GM18861 (cell line): Measurements from ENCODE around the gene JCAD.

Source experiments
- ATAC-seq: cut with Tn5 transposase; IDR thresholded peaks from one replicate; pipeline ENCODE4 v1.9.1; 2021; ENCODE audit not compliant: unreplicated experiment

The JCAD gene

DNA sequence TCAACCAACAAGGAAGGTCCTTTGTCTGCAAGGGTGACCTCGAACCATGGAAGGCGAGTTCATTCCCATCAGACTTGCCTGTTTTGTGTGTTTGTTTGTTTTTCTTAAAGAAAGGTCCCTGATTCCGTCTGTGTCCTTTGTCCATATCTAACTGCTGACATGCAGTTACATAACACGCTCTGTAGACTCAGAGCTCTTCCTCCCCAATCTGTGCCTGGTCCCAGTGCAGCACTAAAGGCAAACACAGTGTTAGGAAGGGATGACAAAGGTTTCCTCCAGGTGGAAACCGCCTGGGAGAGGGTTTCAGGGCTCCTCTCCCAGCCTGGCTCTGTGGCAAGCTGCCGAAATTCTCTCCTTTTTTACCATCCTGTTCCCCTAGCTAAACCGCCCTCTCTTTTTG is 13.4 kb downstream of the JCAD start:
- ATAC-seq = no peak

GRCh38 chr10:30043476-30044270 is 15.7 kb downstream of the JCAD start:
- no peak for ATAC-seq

- no peak for ATAC-seq
Measured at GRCh38 chr10:30042820-30043219, 16.6 kb downstream of the JCAD start.

DNA sequence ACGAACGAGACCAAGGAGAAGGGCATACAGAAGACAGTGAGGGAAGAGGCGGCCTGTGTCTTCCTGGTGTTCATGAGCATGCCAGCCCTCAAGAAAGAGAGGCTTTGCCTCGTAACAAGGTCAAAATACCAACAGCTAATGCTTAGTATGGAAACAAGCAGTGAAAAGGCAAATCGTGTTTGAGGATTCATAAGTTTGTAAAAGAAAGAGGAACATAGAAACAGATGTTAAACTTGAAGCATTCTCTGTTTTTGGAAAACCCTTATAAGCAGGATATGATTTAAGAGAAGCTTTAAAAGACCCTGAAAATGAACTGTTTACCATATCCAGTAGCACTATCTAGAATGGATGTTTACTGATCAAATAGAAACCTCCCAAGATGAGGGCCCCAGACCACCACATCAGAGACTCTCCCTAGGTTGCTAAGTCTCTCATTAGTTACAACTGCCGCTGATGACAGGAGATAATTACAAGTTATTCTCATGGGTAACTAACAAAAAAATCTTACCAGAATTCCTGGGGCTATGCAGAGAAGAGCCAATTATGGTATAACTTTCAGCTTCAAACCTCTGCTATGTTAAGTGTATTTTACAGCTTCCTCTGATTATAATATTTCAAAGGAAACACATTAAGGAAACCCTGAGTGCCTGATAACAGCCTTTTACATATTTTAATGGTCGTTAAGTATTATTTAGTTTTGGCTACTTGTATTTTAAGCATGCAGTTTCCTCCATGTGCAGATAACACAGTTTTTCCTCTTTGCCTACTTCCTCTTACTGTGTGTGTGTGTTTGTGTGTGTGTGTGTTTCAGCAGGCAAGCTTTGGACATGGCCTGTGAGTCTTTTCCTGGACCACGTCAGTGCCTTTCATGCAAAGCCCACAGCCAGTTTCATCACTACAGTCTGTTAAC is 17.9 kb downstream of the JCAD start:
- no peak for ATAC-seq

- ATAC-seq = no peak
Measured at GRCh38 chr10:30040597-30040996, 18.8 kb downstream of the JCAD start.

GRCh38 chr10:30039988-30040387 is 19.4 kb downstream of the JCAD start:
- no peak for ATAC-seq

DNA sequence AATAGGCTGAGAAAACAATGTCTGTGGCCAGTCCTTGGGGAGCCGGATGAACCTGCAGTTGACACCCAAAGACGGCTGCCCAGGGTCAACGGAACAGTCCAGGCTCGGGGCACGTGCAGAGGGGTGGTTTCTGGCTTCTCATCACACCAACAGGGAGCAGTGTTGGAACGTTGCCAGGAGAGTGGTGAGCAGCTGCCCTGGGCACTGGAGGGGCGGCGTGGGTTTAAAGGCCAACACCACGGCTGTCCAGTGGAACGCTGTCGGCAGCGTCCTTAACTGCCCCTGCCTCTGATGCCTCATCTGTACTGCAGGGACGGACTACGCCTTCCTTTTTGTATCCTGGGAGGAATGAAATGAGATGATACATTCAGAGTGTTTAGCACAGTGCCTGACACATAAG is 19.8 kb downstream of the JCAD start:
- no peak for ATAC-seq

DNA sequence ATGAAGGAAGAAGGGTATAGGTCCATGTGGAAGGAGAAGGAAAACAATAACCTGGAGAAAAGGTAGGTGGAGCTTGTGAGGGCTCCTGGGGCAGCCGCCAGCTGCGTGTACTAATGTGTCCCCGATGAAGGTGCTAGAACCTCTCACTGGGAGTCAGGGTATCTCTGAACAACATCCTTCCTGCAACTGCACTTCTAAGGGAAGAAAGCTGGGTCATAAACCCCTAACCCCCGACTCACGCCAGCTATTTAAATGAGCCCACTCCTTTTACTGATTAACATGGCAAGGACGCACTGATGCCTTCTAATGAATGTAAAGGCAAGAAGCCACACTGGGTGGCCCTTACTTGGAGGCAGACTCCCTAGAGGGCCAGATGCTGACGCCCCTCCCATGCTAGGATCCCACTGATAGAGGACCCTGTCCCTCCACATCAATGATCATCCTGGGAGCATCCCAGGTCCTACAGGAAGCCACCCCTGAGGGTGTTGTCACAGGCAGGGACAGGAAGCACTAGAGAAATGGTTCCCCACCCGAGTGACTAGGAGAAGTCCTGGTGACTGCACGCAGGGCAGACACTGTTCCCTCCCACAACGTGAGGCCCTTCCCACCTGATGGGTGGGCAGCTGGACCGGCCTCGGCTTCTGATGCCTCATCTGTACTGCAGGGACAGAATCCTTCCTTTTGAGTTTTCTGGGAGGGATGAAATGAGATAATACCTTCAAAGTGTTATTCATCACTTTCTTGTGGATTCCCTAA is 20.4 kb downstream of the JCAD start:
- ATAC-seq = no peak

DNA sequence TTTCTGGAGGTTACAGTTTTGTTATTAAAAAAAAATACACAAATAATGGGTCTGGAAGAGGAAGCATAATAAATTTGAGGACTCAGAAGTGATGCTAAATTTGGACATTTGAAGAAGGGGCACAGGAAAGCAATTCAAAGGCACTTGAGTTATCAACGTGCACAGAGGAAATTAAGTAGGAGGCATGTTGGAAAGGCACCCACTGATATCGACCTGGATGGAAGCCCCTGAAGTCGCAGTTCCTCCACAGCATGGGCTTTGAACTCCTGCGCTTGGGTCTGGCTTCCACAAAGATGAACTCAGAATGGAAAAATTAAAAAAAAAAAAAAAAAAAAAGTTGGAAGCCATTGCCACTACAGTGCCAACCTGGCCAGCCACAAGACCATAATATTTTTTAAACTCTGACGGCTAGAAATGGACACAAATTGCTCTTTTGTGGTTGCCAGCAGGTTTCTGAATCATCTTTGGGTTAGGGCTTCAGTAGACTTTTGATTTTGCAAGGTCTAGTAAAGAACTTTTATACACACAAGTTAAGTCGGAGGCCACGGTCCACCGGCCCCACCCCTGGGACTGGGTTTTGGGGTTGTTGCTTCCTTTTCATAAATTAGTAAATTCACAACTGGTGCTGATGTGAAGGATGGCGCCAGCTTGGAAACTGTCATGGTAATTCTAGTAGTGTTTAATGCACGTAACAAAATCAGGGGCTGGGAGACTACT is 21.6 kb downstream of the JCAD start:
- ATAC-seq = no peak

- no peak for ATAC-seq
Measured at GRCh38 chr10:30036811-30037210, 22.6 kb downstream of the JCAD start.

- no peak for ATAC-seq
Measured at GRCh38 chr10:30036341-30036740, 23.0 kb downstream of the JCAD start.

DNA sequence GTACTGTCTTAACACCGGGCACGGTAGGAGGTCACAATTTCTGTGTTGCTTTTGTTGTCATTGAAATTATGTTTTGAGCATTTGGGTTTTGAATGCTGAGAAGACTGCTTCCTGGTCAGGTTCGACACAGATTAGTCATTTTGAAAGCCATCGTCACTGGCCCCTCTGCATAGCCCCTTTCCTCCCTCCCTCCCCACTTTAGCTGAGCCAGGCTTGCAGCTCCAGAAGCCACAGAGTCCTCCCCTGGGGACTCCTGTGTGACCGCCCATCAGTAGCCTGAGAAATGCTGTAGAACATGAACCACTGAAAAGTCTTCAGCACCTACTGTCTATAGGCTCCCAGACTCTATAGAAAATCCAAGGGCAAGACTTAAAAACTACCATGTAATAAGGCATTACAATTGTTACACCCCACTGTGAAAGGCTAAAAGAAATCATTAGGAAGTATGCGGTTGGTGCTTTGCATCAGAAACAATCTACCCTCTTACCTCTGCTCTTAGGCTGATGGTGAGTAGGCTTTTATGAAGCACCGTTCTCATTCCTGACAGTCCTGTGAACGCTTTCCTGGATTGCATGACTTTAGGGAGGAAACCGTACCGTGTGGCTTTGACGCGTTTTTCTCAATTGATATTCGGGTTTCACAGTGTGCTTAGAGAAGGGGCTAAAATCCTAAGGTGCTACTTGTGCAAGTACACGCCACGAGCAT is 24.8 kb downstream of the JCAD start:
- peak; percentile 45 for ATAC-seq

DNA sequence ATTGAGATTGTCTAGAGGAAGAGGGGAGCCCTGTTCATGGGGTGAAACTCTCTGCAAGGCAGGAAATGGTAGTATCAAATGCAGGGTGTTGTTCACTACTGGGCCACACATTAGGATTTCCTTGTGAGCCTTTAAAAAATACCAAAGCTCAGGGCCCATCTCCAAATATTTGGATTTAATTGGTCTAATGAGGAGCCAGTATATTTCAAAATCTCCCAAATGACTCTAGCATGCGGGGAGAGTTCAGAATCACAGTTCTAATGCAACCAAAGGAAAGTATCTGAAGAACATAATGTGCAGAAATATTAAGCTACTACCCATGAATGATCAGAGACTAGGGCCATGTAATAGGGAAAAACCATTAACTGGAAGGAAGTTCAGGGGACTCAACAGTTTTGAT is 27.3 kb downstream of the JCAD start:
- ATAC-seq = no peak

- no peak for ATAC-seq
Measured at GRCh38 chr10:30029872-30030256, 29.5 kb downstream of the JCAD start.

- ATAC-seq = no peak
Measured at GRCh38 chr10:30029164-30029871, 30.1 kb downstream of the JCAD start.

DNA sequence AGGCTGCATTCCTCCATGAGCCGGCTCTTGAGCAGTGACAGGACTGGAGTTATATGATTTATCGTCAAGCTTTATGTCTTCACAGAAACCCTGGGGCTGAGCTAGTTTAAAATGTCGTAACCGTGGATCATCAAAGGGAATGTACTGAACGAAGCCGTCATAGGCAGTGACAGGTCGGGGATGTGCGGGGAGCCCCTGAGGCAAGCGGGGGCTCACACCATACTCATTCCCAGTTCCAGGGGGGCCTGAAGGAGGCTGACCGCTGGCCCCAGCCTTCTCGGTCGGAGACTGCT is 30.7 kb downstream of the JCAD start:
- ATAC-seq = no peak

DNA sequence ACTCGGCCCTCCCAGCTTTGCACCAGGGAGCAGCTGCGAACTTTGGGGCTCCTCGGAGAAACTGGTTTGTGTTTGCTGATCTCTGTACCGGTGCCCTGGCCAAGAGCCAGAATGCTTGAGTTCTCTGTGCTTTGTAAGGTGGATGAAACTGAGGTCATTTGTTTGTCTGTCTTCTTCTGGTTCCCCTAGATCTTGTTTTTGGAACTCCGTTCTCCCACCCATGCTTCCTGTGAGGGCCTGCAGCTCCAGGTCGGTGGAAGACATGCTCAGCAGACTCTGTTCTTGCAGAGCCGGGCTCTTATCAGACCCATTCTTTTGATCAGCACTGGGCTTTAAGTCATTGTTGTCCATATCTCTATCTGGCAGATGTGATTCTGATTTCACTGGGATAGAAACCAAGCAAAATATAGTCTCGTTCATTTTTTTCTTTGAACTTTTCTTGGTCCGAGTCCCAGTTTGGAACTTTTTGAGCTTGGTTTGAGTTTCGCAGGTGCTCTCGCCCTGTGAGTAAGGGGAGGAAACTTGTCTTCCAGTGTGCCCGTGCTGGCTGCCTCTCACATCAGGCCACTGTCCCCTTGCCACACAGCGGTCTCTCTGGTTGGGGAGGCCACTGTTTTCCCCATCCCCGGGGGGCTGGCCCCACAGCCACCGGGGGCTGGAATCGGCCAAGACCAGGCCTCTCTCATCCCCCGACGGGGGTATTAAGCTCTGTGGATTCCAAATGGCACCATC is 31.2 kb downstream of the JCAD start:
- no peak for ATAC-seq

GRCh38 chr10:30027057-30028005 is 32.1 kb downstream of the JCAD start:
- peak; percentile 89 for ATAC-seq
